GM18951 (cell line): ENCODE data around the gene TMED10.

Source experiments
- POLR2A ChIP-seq: IDR thresholded peaks from 4 replicates; pipeline ENCODE4 v1.6.1; 2011; ENCODE audit warnings: mild to moderate bottlenecking; ENCODE audit not compliant: insufficient read length, insufficient read depth; ENCODE audit errors: extremely low read depth
- in situ Hi-C: fragments of 300-500 bp; cut with MboI; formaldehyde crosslinking; loops from one replicate; pipeline ENCODE4 v1.12.0; 2022; ENCODE audit warnings: low sequenced_read_pairs, mixed read lengths, inconsistent platforms; ENCODE audit not compliant: unreplicated experiment

Gene TMED10

DNA sequence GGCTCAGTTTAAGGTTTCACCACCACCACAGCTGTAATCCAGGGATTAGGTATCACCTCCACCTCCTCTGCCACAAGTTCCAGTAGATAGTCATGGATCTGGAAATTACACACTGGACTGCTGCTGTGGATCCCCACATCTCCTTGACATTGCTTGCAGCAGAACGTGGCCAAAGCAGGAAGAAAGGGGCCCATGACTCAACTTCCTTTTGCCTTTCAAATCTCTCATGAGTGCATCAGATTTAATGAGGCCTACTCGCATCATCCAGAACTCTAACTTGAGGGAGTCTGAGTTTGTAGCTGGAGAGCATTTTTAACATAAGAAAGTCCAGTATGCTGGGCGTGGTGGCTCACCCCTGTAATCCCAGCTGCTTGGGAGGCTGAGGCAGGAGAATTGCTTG lies 29.2 kb upstream of the TMED10 start:
- in situ Hi-C loops = no loop called here

DNA sequence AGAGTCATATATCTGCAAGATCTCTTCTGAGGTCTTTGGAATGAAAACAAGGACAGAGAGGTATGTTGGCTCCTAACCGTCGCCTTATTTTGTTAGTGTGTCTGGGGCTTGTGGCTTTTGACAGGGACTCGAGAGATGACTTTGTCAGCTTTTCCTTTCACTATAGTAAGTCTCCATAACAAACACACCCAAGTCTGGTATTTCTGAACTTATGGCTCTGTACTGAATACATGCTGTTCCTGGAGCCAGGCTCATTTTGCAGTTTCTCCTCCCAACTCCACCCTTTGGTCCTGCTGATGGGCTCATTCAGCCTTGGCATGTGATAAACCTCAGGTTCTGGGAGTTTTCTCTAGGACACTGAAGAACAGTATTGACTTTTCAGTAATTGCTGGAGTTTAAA lies 27.7 kb upstream of the TMED10 start:
- in situ Hi-C loops = no loop called here
- TF ChIP-seq POLR2A = no peak

More for the DNA sequence above, 29.2 kb upstream of the TMED10 start:
- no peak for TF ChIP-seq POLR2A

DNA sequence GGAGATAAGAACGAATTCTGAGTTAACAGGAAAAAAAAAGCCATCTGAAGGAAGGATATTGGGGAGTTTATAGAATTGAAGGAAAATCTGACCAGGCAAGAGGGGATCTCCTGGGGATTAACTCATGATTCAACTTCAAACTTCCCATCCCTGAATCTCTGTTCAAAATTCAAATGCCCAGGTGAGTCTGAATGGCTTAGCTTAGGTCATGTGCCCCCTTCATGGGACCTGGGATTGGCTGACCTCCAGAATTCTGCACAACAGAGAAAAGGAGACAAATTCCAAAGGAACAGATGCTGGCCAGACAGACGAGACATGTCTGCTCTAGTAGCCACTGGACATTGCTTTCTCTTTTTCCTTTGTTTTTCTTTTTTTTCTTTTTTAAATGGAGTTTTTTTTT lies 26.2 kb upstream of the TMED10 start:
- in situ Hi-C loops = no loop called here
- no peak for TF ChIP-seq POLR2A

DNA sequence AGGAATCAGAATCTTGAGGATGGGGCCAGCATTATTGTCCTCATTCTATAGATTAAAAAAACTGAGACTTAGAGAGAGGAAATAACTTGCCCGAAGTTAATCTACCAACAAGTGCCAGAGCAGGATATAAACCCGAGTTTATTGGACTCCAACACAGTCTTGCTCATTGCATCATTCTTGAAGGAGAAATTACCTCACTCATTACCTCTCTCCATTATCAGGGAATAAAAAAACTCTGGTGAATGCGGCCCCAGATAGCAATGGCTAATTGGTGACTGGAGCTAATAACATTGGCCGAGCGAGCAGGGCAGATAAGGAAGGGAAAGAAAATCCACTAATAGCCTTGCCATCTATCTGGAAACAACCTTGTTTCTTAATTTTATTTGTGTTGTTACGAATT lies 24.7 kb upstream of the TMED10 start:
- in situ Hi-C loops = no loop called here
- TF ChIP-seq POLR2A = no peak

DNA sequence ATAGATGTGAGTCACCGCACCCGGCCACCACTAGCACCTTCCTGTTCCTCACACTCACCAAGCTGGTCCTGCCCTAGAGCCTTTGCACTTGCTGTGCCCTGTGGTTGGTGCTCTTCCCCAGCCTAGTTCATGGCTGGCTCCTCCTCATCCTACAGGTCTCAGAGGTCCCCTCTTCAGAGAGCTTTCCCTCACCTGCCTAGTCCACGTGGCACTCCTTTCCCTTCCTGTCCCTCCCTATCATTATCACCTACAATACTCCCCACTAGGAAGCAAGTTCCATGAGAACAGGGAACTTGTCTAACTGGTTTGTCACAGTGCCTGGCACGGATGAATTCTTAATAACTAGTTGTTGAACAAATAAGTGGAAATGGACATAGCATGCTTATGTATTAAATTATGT lies 24.0 kb upstream of the TMED10 start:
- TF ChIP-seq POLR2A = no peak
- in situ Hi-C loops = no loop called here

DNA sequence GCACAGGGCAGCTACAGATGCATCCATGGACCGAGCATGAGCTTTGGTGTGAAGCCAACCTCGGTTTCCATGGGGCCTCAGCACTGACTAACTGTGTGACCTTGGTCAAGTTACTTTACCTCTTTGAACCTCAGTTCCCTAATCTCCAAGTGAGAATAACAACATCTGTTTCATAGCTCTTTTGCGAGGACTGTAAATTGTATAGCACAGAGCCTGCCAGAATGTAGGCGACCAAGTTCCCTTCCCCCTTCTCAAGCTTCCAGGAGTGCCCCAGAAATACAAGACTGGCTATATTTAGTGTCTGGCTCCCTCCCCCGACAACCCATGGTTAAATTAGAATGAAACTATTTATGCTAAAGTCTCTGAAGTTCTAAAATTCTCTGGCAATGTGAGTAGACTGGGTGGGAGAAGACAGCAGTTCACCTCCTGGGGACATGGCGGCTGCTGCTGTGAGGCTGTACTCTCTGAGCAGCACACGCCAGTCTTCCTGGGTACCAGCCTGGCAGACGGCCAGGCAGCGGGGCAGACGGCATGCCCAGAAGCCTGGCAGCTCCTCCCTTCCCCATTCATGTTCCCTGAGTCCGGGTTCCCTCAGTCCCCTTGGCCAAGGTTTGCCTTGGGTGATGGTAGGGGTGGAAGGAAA lies 22.0 kb upstream of the TMED10 start:
- TF ChIP-seq POLR2A = no peak
- in situ Hi-C loops = no loop called here

DNA sequence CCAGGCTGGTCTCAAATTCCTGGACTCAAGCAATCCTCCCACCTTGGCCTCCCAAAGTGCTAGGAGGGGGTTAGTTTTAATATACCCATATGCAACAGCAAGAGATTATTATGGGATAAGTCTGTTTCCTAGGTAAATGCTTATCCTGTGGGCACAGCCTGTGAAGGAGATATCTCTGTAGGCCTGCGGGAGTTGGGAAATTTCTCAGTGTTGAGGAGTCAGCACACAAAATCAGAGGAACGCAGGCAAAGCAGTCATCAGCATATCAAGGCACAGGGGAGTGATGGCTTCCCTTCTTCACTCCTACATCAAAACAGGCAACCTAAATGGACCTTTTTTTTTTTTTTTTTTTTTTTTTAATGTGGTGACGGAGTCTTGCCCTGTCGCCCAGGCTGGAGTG lies 20.9 kb upstream of the TMED10 start:
- no peak for TF ChIP-seq POLR2A
- in situ Hi-C loops = no loop called here

DNA sequence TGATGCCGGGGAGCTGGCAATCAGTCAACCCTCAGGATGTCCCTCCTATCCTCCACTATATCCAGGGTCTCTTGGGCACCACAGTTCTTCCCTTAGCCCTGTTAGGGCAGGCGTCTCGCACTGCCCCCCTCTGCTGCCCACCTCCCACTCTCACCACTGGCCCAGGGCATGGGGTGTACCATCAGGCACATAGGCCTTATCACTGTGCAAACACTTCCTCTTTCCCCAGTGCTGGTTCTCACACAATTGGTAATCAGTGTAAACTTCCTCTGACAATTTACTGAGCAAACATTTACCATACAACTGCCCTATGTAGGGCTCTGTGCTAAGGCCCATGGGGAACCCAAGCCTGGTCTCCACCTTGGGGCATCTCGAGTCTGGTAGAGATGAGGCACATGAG lies 20.1 kb upstream of the TMED10 start:
- in situ Hi-C loops = no loop called here
- no peak for TF ChIP-seq POLR2A

DNA sequence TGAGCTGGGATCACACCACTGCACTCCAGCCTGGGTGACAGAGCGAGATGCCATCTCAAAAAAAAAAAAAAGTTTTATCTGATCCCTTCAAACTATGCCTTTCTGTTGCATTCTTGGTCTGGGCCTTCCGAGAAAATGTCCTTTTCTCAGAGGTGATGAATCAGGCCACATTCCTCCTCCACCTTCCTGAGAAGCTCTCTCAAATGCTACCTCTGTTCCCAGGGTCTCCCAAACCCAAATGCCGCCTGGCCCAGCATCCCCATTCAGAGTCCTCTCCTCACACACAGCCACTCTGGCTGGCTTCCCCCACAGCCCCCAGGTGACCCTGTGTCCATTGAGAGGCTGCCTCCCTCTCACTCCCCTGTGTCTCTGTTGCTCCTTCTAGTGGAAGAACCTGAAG lies 19.7 kb upstream of the TMED10 start:
- no peak for TF ChIP-seq POLR2A
- in situ Hi-C loops = no loop called here

DNA sequence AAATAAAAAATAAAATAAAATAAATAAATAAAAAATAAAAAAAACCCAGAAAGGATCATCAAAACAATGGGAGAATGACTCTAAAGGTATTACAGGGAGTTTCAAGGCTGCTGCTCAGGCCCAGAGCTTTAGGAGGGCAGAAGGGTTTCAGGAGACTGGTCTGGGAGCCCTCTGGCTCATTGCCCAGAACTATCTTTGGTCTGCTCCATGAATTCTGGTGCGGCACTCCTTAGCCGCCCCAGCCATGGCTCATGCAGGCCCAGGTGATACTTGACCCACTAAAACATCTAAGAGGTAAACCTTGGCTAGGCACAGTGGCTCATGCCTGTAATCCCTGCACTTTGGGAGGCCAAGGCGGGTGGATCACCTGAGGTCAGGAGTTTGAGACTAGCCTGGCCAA lies 14.7 kb upstream of the TMED10 start:
- no peak for TF ChIP-seq POLR2A

DNA sequence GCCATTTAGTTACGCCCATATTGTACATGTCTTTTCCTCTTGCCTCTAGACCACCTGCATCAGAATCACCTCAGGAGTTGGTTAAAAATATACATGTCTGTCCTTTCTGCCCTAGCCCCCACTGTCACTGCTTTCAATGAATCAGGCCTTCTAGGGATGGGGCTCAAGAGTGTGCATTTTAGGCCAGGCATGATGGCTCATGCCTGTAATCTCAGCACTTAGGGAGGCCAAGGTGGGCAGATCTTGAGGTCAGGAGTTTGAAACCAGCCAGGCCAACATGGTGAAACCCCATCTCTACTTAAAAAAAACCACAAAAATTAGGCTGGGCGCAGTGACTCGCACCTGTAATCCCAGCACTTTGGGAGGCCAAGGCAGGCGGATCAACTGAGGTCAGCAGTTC lies 13.6 kb upstream of the TMED10 start:
- in situ Hi-C loops = no loop called here

More for the DNA sequence above, 14.7 kb upstream of the TMED10 start:
- in situ Hi-C loops = no loop called here

DNA sequence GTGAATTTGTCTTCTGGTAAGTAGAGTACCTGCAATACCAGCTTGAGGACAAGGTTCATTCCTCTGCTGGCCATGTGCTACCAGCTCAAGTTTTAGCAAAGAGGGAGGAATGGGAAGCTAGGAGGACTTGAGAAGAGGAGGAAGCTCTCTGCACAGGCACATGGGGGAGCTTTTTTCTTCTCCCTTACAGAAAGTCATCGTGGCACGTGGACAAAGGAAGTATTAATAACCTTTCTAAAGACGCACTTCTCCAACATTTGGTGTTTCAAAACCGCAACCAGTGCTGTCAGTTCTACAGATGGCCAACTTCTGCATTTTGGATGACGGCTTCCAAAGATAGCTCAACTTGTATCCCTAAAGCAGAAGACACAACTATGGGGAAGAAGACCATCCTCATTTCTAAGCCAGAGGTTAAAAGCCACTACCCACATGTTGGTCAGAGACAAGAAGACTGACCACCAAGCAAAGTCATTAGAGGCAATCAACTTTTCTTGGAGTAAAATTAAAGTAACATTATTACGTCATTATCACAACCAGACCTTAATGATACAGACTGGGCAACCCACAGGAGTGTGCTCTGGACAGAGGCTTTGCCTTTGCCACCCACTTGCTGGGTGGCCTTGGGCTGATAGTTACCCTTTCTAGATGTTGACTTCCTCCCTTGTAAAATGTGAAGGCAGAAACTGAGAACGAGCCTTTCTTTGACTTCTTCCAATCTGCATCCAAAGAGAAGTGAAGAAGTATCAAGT lies 12.3 kb upstream of the TMED10 start:
- in situ Hi-C loops = no loop called here
- no peak for TF ChIP-seq POLR2A

More for the DNA sequence above, 13.6 kb upstream of the TMED10 start:
- TF ChIP-seq POLR2A = no peak

DNA sequence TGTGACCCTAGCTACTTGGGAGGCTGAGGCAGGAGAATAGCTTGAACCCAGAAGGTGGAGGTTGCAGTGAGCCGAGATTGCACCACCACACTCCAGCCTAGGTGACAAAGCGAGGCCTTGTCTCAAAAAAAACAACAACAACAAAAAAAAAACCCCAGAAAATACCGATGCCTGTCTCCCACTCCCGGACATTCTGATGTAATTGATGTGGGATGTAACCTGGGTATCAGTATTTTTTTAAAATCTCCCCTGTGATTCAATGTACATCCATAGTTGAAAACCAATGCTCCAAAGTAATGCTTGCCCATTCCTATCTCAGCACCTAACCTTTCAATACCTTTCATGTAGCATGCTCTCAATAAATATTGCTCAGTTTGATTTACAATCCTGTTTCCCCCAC lies 11.7 kb upstream of the TMED10 start:
- TF ChIP-seq POLR2A = no peak
- in situ Hi-C loops = no loop called here

DNA sequence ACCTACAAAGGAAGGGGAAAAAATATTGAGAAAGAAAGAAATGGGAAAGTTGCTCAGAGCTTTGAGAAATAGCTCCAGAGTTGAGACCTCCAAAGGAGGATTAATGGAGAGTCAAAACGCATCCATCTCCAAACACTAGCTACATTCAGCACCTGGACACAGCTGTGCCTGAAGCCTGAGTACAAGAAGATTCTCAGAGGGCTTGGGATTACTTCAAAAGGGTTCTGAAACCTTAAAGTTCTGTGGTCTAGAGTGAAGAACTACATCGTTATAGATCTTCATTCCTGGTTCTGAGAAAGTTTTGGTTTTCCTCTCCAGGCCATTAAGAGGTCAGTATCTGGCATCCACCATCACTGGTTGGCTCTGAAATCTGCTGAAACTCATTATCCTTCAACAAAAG lies 10.5 kb upstream of the TMED10 start:
- in situ Hi-C loops = no loop called here
- TF ChIP-seq POLR2A = no peak

DNA sequence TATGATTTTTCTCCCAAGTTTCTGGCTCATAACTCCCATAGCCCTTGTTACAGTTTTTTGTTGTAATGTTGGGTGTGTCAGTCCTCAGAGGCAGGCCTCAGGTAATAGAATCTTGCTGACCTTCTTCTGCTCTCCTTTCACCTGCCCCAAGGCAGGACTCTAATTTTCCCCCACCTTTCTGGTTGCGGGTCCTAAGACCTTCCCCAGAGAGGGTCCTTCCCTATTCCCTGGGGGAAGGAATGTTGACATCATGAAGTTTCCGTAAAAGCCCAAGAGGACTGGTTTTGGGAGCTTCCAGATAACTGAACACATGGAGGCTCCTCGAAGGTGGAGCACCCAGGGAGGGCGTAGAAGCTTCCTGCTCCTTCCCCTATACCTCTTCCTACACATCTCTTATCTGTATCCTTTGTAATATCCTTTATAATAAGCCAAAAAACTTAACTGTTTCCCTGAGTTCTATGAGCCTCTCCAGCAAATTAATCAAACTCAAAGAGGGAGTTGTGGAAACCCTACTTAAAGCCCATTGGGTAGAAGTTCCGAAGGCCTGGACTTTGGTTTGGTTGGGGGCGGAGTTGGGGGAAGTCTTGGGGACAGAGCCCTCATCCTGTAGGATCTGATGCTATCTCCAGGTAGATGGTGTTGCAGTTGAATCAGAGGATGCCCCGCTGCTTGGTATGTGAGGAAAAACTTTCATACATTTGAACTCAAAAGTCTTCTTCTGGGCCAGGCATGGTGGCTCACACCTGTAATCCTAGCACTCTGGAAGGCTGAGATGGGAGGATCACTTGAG lies 9.0 kb upstream of the TMED10 start:
- TF ChIP-seq POLR2A = no peak
- in situ Hi-C loops = no loop called here
